GM23338 (cell line): ENCODE measurements around the gene RASGRF2. TPM values are rescaled to one million over a fixed set of nuclear protein-coding genes. Genes with fewer than 3 reads are reported as not detected.
"Not testable (repeated sequence)": the region's sequence is repeated elsewhere in the genome, so short reads cannot be mapped to it uniquely, and the experiment has no call there.

Experiments
- ATAC-seq: fragments of 200-7000 bp; cut with Tn5 transposase; 3 replicates; pipeline ENCODE4 v1.9.1; 2020
- DNase-seq: peaks from one replicate; pipeline ENCODE4 v3.0.0-alpha.2; 2015; ENCODE audit warnings: low spot score
- H2AFZ ChIP-seq: fragments of 200-600 bp; sonication (generic); 2 replicates; pipeline ENCODE4 v1.8.0; 2016; ENCODE audit warnings: antibody characterized with exemption, mild to moderate bottlenecking, moderate library complexity
- H3F3A ChIP-seq: fragments of 200-600 bp; sonication (generic); replicated peaks from 2 replicates; pipeline ENCODE4 v1.8.0; 2017; ENCODE audit warnings: antibody characterized with exemption, mixed run types, low read depth
- H3K27ac ChIP-seq: fragments of 200-600 bp; sonication (generic); 2 replicates; pipeline ENCODE4 v1.6.1; 2016; ENCODE audit warnings: low read depth
- H3K27me3 ChIP-seq: fragments of 200-600 bp; sonication (generic); 2 replicates; pipeline ENCODE4 v1.8.0; 2016; ENCODE audit warnings: mild to moderate bottlenecking, mixed run types, moderate library complexity; ENCODE audit not compliant: insufficient read depth
- H3K36me3 ChIP-seq: fragments of 200-600 bp; sonication (generic); 2 replicates; pipeline ENCODE4 v1.8.0; 2016; ENCODE audit warnings: mild to moderate bottlenecking; ENCODE audit not compliant: insufficient read depth
- H3K4me1 ChIP-seq: fragments of 200-600 bp; sonication (generic); 2 replicates; pipeline ENCODE4 v1.8.0; 2016; ENCODE audit warnings: mild to moderate bottlenecking, moderate library complexity; ENCODE audit not compliant: insufficient read depth
- H3K4me2 ChIP-seq: fragments of 200-600 bp; sonication (generic); 2 replicates; pipeline ENCODE4 v1.7.1; 2017; ENCODE audit warnings: mixed run types
- H3K4me3 ChIP-seq: fragments of 200-600 bp; sonication (generic); 2 replicates; pipeline ENCODE4 v1.6.1; 2016; ENCODE audit warnings: mixed run types
- H3K79me2 ChIP-seq: fragments of 200-600 bp; sonication (generic); replicated peaks from 2 replicates; pipeline ENCODE4 v1.8.0; 2017; ENCODE audit warnings: mild to moderate bottlenecking; ENCODE audit not compliant: insufficient read depth
- H3K9me2 ChIP-seq: fragments of 200-600 bp; sonication (generic); 2 replicates; pipeline ENCODE4 v1.8.0; 2017; ENCODE audit not compliant: insufficient read depth
- H4K20me1 ChIP-seq: fragments of 200-600 bp; sonication (generic); replicated peaks from 2 replicates; pipeline ENCODE4 v1.8.0; 2017; ENCODE audit warnings: mild to moderate bottlenecking; ENCODE audit not compliant: insufficient read depth
- H3K27ac Mint-ChIP-seq: 2 replicates; pipeline ENCODE4 v1.8.0; 2020; ENCODE audit warnings: inconsistent platforms, mild to moderate bottlenecking, moderate library complexity, mixed read lengths
- H3K27me3 Mint-ChIP-seq: 3 replicates; pipeline ENCODE4 v1.8.0; 2022; ENCODE audit warnings: low read depth, mild to moderate bottlenecking, moderate library complexity, mixed read lengths, inconsistent platforms; ENCODE audit not compliant: insufficient read depth, poor library complexity
- H3K36me3 Mint-ChIP-seq: 3 replicates; pipeline ENCODE4 v1.8.0; 2021; ENCODE audit warnings: low read depth, mild to moderate bottlenecking, inconsistent platforms, moderate library complexity, mixed read lengths
- H3K4me1 Mint-ChIP-seq: 3 replicates; pipeline ENCODE4 v1.8.0; 2020; ENCODE audit warnings: mild to moderate bottlenecking, inconsistent platforms, mixed read lengths
- H3K4me3 Mint-ChIP-seq: 3 replicates; pipeline ENCODE4 v1.8.0; 2021; ENCODE audit warnings: moderate library complexity, mild to moderate bottlenecking, inconsistent platforms, mixed read lengths
- H3K9me3 Mint-ChIP-seq: 3 replicates; pipeline ENCODE4 v1.8.0; 2020; ENCODE audit warnings: moderate library complexity, mild to moderate bottlenecking, inconsistent platforms, mixed read lengths
- CREB1 ChIP-seq: fragments of 250-450 bp; sonication (Bioruptor Pico); IDR thresholded peaks from 2 replicates; pipeline ENCODE4 v1.5.0; 2020; ENCODE audit warnings: low read depth, mild to moderate bottlenecking, moderate library complexity
- EZH2 ChIP-seq: fragments of 200-600 bp; sonication (generic); IDR thresholded peaks from one replicate; pipeline ENCODE4 v1.8.0; 2017; ENCODE audit warnings: antibody characterized with exemption, mild to moderate bottlenecking, low read depth; ENCODE audit not compliant: unreplicated experiment
- JUNB ChIP-seq: IDR thresholded peaks from one replicate; pipeline ENCODE4 v1.6.1; 2016; ENCODE audit warnings: antibody characterized with exemption; ENCODE audit not compliant: unreplicated experiment
- polyA plus RNA-seq: library from polyadenylated mRNA; unstranded; fragments of >200 nt; fragmentation: Nextera tagmentation; extraction: Ambion mirVana; gene quantifications from 2 replicates; pipeline ENCODE4 v1.2.1, GENCODE V29; 2016
- total RNA-seq: library from RNA; depleted of rRNA; stranded (reverse); fragments of >200 nt; shearing (Covaris generic); gene quantifications from 2 replicates; pipeline ENCODE4 v1.2.3, GENCODE V29; 2014
- TF ChIP-seq, protein P1 (sequence below): IDR thresholded peaks from one replicate; pipeline ENCODE4 v1.6.1; 2018; ENCODE audit warnings: antibody characterized with exemption; ENCODE audit not compliant: unreplicated experiment
- TF ChIP-seq, protein P2 (sequence below): IDR thresholded peaks from 2 replicates; pipeline ENCODE4 v1.6.1; 2016; ENCODE audit warnings: antibody characterized with exemption

Gene RASGRF2
- total and polyA plus RNA-seq, 2 experiments from 2014 or later, result 5.0 to 19.2 TPM

DNA sequence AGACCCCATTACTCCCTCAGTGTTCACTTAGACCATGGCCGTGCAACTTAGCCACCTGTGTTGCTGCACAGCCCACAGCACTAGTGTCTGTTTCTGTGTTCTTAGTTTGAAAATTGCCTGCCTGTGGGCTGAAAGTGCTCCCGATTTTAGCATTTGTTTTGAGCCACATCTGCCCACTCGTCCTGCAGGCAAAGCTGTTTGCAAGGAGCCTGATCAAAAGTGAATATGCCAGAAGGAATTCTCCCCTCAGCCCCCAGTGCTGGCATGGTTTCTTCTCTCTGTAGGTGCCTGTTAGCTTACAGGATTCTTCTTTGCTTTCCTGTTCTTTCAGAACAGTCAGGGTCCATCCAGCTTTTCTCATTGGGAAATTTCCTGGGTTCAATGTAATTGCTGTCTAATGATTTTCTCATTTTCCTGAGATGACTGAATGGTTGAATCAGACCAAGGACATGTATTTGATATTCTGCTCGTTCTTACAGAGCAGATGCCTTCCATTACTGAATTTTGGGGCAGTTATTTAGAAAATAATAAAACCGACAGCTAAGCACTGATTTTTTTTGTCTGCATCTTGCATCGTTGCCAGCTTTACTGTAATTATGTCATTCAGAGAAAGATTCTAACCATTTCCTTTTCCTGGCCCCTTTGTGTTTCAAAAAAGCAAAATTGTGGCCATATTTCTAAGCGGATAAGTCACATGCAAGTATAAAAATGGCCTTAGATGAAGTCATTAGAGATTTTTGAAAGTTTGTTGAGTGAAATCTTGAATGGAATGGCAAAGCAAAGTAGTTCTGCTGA is 161.9 kb downstream of the RASGRF2 start:
- H3F3A ChIP-seq, result no peaks in the 10 kb centered on the region
- H3K79me2 ChIP-seq, result no peaks in the 10 kb centered on the region
- H3K27ac Mint-ChIP-seq, result no peak overlapping the region; the same call in 1 of the 2 replicates
- H2AFZ ChIP-seq, result no peak overlapping the region
- H3K36me3 Mint-ChIP-seq, result no peaks in the 10 kb centered on the region
- H3K4me3 Mint-ChIP-seq, result no peak overlapping the region
- H3K27ac ChIP-seq, result 0 out of 2 replicates have a peak overlapping the region, but pooled peaks have one; percentile 23
- H3K27me3 Mint-ChIP-seq, result no peaks in the 10 kb centered on the region
- H3K27me3 ChIP-seq, result no peaks in the 10 kb centered on the region
- peaks cover 2% of the 10 kb centered on the region; the same call in 1 of the 2 replicates for H3K9me2 ChIP-seq
- peaks cover 8% of the 10 kb centered on the region; the same call in 2 of the 3 replicates for H3K4me1 Mint-ChIP-seq
- H3K4me3 ChIP-seq, result no peak overlapping the region
- TF ChIP-seq CREB1 (CRISPR knock-in tag), result no peak
- TF ChIP-seq, protein P1, sequence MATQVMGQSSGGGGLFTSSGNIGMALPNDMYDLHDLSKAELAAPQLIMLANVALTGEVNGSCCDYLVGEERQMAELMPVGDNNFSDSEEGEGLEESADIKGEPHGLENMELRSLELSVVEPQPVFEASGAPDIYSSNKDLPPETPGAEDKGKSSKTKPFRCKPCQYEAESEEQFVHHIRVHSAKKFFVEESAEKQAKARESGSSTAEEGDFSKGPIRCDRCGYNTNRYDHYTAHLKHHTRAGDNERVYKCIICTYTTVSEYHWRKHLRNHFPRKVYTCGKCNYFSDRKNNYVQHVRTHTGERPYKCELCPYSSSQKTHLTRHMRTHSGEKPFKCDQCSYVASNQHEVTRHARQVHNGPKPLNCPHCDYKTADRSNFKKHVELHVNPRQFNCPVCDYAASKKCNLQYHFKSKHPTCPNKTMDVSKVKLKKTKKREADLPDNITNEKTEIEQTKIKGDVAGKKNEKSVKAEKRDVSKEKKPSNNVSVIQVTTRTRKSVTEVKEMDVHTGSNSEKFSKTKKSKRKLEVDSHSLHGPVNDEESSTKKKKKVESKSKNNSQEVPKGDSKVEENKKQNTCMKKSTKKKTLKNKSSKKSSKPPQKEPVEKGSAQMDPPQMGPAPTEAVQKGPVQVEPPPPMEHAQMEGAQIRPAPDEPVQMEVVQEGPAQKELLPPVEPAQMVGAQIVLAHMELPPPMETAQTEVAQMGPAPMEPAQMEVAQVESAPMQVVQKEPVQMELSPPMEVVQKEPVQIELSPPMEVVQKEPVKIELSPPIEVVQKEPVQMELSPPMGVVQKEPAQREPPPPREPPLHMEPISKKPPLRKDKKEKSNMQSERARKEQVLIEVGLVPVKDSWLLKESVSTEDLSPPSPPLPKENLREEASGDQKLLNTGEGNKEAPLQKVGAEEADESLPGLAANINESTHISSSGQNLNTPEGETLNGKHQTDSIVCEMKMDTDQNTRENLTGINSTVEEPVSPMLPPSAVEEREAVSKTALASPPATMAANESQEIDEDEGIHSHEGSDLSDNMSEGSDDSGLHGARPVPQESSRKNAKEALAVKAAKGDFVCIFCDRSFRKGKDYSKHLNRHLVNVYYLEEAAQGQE, result no peak
- no peak for TF ChIP-seq JUNB
- no peak for TF ChIP-seq EZH2
- H3K4me2 ChIP-seq, result no peak overlapping the region
- DNase-seq (no peak), ATAC-seq (no peak)
- no peaks in the 10 kb centered on the region for H3K9me3 Mint-ChIP-seq
- H3K36me3 ChIP-seq, result no peaks in the 10 kb centered on the region
- H3K4me1 ChIP-seq, result no peaks in the 10 kb centered on the region
- H4K20me1 ChIP-seq, result no peaks in the 10 kb centered on the region; the same call in 1 of the 2 replicates

DNA sequence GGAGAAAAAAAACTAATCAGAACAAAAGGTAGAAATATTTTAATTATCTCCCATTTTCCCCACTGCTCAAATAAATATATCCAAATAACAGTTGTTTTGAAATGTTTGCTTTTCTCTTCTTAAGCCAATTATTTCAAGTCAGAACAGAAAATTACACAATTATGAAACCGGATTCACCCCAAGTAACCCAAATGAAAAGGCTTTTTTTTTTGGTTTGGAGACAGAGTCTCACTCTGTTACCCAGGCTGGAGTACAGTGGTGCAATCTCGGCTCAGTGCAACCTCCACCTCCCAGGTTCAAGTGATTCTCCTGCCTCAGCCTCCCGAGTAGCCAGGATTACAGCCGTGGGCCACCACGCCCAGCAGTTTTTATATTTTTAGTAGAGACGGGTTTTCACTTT is 164.5 kb downstream of the RASGRF2 start:
- H3K9me3 Mint-ChIP-seq, H4K20me1 ChIP-seq, H3F3A ChIP-seq: not testable (repeated sequence)

DNA sequence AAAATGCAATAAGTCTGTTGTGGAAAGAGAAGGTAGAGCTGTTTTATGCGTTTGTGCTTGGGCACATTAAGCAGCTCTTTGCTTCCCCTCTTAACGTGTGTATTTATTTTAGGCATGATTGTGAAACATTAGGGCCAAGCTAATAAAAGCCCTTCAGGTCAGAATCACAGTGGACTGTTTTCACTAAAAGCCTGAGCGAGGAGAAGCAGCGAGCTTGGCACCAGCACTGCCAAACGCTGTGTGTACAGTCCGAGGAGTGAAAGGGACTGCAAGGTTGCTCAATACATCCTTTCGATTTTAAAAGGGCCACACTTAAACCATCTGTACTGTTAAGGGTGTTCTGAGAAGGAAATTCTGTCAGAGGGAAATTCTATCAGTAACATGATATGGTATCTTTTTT is 165.8 kb downstream of the RASGRF2 start:
- Mint-ChIP-seq H3K36me3 (no peaks in the 10 kb centered on the region), H3K9me3 (no peaks in the 10 kb centered on the region), H3K4me3 (no peak overlapping the region), H3K27me3 (no peaks in the 10 kb centered on the region), H3K4me1 (peaks cover 16% of the 10 kb centered on the region), H3K27ac (no peak overlapping the region)
- H3K36me3 ChIP-seq, result no peaks in the 10 kb centered on the region; the same call in 1 of the 2 replicates
- H3K79me2 ChIP-seq, result no peaks in the 10 kb centered on the region
- ATAC-seq (no peak), DNase-seq (no peak)
- no peak overlapping the region for H3K27ac ChIP-seq
- H3K4me2 ChIP-seq, result no peak overlapping the region
- no peaks in the 10 kb centered on the region for H3F3A ChIP-seq
- no peak overlapping the region for H3K4me3 ChIP-seq
- no peak overlapping the region for H2AFZ ChIP-seq
- no peaks in the 10 kb centered on the region for H3K9me2 ChIP-seq
- no peaks in the 10 kb centered on the region for H3K27me3 ChIP-seq
- no peaks in the 10 kb centered on the region for H4K20me1 ChIP-seq
- TF ChIP-seq, protein P1, result no peak
- TF ChIP-seq, protein P2, sequence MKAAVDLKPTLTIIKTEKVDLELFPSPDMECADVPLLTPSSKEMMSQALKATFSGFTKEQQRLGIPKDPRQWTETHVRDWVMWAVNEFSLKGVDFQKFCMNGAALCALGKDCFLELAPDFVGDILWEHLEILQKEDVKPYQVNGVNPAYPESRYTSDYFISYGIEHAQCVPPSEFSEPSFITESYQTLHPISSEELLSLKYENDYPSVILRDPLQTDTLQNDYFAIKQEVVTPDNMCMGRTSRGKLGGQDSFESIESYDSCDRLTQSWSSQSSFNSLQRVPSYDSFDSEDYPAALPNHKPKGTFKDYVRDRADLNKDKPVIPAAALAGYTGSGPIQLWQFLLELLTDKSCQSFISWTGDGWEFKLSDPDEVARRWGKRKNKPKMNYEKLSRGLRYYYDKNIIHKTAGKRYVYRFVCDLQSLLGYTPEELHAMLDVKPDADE, result no peak
- H3K4me1 ChIP-seq, result no peaks in the 10 kb centered on the region

More for the DNA sequence above, 164.5 kb downstream of the RASGRF2 start:
- not testable (repeated sequence) for H3K27me3 ChIP-seq, H3K4me1 Mint-ChIP-seq, ATAC-seq, H3K4me3 ChIP-seq, H3K4me2 ChIP-seq, H3K4me1 ChIP-seq, DNase-seq, H3K36me3 ChIP-seq, H3K36me3 Mint-ChIP-seq, H3K27ac Mint-ChIP-seq, H3K27me3 Mint-ChIP-seq, H2AFZ ChIP-seq, H3K9me2 ChIP-seq, H3K27ac ChIP-seq, H3K4me3 Mint-ChIP-seq, H3K79me2 ChIP-seq
